SIG-M5 (cell line): ENCODE results near the gene RMI2.

Experiments used
- DNase-seq: peaks from one replicate; lab custom pipeline; 2025; lab: John Stamatoyannopoulos, UW

Gene RMI2

GRCh38 chr16:11399261-11399831 is 54.1 kb downstream of the RMI2 start:
- no peak for DNase-seq

GRCh38 chr16:11400076-11400475 is 54.8 kb downstream of the RMI2 start:
- DNase-seq, result no peak
